ELF-1 (cell line): ENCODE data around the gene C1QTNF3.
"Not testable (repeated sequence)": the region's sequence is repeated elsewhere in the genome, so short reads cannot be mapped to it uniquely, and the experiment has no call there.

Experiments used
- DNase-seq: peaks from one replicate; pipeline ENCODE4 v3.0.0-alpha.2; 2016; ENCODE audit warnings: low read depth, low spot score

C1QTNF3 gene, protein sequence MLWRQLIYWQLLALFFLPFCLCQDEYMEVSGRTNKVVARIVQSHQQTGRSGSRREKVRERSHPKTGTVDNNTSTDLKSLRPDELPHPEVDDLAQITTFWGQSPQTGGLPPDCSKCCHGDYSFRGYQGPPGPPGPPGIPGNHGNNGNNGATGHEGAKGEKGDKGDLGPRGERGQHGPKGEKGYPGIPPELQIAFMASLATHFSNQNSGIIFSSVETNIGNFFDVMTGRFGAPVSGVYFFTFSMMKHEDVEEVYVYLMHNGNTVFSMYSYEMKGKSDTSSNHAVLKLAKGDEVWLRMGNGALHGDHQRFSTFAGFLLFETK

DNA sequence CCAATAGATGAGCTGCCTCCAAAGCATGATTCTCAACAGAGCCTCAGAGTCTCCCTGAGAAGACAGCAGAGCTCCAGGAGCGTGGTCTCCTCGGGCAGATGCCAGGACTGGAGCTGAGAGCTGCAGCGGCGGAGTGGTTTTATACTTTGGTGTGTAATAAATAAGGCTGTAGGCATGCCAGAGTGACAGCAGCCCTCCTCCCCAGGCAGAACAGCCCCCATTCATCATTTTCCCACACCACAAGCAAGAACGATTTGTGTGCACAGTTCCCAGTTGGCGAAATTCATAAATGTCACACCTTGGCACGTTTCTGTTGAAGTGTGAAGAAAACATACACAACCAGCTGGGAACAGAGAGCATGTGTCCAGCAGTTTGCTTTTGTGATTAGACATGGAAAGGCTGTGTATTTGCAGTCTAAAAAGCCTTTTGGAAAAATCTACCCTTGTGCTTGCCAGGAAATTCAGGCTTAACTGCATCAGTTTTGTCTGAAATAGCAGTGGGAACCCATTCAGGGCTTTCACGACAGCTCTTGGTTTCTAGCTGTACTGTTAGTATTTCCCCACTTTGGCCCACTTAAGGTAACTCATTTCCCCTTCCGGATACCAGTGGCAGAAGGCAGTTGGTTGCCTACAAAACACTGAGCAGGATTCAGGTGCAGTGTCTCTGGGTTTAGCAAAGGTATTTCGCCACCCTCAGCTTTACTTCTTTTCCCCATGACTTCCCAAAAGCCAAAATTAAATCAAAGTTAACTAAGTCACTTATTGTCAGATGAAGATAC lies at the start of gene C1QTNF3:
TSS of gene C1QTNF3 (minus strand) at position 115 of the 778 bp plus-strand sequence. CDS start at position 27, 88 bp downstream.
- DNase-seq, result no peak

DNA sequence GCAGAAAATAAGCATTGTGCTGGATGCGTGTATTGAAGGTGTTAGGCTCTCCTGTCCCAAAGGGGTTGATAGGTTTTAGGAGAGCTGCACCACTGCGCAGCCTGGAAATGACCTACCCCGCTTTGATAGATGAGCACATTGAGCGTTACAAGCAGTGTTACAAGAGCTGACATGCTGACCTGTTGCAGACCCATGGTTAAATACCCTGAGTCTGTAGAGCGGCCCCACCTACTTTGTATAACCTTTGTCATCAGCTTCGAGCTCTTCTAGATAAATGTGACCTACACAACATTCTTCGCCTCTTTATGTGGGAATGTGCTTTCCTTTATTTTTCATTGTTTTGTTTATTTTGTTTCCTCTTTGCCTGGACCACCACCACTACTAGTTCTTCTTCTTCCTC lies 48.0 kb upstream of the C1QTNF3 start:
- not testable (repeated sequence) for DNase-seq

DNA sequence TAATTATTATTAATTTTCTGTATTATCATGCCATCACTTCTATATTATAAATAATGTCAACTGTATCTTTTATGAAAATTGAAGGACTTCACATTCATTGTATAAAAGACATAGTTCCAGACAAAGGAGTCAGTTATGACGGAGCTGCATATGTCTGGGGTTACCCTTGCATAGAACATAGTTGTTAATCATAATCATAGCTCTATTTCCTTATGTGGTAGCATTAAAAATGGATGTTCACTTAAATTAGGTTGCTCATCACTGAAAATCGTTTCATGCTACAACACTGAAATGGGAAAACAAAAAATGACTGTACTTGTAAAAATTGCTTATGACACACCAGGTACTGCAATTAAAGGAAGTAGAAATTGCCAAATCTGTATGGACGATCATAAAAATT lies 46.8 kb upstream of the C1QTNF3 start:
- DNase-seq, result not testable (repeated sequence)

DNA sequence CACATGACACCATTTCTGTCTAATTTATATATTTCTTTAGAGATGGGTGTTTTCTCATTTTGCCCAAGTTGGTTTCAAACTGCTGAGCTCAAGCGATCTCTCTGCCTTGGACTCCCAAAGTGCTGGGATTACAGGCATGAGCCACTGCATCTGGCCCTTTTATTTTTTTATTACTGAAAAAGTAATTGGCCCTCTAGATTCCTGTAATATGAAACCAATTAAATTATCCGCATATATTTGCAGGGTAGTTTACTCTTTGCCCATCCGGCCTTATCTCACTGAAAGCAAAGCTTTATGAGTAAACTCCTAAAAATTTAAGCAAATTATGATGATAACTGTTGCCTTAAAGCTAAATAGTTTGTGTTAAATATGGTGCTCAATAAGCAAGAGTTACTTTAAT lies 44.7 kb upstream of the C1QTNF3 start:
- not testable (repeated sequence) for DNase-seq

DNA sequence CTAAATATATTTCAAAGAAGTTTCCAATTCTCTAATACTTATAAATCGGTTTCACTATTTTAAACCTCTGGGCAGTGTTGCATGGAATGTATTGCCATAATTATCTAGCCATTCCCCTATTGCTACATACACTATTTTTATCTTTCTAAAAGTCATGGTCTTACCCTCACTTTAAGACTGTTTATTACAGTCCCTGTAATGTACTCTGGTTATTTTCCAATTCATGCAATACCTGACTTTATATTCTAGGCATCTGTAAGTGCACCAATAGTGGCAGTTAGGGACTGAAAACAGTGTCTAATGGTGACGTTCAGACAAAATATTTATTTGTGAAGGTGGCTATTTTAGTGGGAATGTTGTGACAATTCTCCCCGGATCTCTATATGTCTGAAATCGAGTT lies 40.9 kb upstream of the C1QTNF3 start:
- DNase-seq, result not testable (repeated sequence)

DNA sequence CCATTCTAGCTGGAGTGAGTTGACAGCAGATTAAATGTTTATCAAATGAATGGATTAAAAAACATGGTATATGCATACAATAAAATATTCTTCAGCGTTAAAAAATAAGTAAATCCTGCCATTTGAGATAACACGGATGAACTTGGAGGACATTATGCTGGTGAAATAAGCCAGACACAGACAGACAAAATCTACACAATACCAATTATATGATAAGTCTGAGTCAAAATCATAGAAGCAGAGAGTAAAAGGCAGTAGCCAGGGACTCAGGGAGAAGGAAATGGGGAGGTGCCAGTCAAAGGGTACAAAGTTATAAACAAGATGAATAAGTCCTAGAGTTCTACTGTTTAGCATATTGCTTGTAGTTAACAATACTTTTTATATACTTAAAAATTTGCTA lies 36.5 kb upstream of the C1QTNF3 start:
- DNase-seq, result not testable (repeated sequence)

DNA sequence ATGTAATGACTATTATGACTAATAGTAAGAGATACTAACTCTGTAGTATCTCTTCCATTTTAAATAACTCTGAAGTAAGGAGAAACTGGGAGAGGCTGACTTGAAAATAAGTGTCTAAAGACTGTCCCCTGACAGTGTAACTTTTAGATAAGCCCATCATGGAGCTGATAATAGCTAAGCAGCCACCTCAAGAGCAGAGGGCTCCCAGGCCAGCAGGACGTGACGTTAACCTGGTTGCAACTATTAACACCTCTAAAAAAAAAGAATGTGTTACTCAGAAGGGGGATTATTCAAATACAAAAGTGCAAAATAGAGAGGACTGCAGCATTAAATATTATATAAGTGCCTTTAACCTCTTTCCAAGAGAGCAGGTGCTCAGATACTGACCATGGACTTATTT lies 34.6 kb upstream of the C1QTNF3 start:
- not testable (repeated sequence) for DNase-seq

DNA sequence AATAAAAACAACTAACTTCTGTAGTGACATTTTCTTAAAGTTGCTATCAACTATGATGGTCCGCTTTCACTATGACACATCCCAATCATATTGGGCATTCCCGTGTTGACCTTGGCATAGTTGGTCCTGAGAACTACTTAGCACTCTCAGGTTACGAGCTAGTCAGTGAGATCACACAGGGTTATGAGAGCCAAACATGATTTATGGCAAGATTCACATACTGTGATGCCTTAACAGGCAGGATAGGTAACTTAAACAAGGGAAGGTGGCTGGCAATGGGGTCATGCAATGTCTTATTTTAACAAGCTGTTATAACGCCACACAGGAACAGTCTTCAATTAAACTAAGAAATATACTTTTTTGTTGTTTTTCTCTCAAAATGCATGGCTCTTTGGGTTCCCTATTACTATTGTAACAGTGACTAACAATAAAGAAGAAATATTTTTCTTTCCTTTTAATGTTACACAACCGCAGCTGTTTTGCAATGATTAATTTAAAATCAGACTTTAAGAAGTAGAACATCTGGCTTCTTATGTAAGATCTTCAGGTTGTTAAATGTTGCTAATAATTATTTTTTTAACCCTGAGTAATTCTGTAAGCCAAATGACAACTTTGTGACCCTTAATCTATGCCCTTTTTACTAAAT lies 33.8 kb upstream of the C1QTNF3 start:
- not testable (repeated sequence) for DNase-seq

DNA sequence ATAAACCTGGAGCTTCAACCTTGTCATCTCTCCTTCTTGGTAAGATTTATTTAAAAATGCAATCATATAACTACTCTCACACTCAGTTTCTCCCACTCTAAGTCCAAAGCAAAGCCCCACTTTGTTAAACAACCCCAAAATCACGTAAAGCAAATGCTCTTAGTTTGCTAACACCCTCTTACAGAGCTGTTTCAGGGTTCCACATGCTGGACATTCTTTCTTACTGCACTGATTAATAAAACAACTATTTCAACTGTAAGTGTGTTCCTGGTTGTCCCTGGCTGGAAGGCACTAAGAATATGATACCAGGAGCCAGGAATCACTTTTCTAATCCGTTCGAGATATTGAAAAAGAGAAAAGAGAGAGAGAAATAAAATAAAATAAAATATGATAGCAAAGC lies 31.5 kb upstream of the C1QTNF3 start:
- DNase-seq, result not testable (repeated sequence)

DNA sequence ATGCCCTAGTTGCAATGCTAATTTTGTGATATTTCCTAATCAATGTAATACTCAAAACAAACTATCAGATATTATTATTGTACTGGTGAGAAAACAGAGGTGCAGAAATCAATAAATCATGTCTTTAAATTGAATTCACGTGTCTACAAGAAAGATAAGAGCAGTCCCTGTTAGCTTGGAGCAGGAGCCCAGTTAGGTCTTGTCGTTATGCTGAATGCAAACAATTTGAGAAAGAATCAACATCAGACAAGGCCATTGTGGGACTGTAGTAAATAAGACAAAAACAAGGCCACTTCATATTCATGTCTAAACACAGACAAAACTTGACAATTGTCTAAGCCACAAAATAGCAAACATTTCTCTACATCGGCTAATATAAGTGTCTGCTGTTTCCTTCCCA lies 31.1 kb upstream of the C1QTNF3 start:
- not testable (repeated sequence) for DNase-seq

DNA sequence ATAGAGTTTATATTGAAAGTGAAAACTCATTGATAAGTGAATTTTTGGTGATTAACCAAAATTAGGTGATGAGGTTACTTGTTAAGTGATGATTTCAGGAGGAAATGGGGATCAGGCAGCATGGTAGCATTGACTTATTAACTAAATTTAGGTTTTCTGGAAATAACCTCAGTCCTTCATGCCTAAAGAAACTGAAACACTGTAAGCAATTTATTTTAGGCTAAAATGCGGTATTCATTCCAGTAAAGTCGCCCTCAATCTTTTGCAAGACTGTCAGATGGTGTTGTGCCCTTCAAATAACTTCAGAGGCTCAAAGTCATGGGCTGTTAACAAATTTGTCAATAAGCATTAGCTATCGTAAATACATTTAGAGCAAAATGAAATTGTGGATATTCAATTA lies 27.6 kb upstream of the C1QTNF3 start:
- DNase-seq, result not testable (repeated sequence)

DNA sequence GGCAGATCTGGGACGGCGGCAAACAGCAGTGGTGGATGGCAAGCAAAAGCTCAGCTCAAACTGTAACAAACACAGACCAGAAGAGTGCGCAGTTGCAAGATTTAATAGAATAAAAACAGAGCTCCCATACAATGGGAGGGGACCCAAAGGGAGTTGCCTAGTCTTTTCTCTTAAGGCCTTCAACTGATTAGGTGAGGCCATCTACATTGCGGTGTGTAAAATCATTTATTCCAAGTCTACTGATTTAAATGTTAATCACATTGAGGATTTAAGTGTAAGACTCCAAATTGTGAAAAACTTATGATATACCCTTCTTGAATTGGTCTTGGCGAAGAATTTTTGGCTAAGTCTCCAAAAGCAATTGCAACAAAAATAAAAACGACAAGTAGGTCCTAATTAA lies 21.6 kb upstream of the C1QTNF3 start:
- no peak for DNase-seq

DNA sequence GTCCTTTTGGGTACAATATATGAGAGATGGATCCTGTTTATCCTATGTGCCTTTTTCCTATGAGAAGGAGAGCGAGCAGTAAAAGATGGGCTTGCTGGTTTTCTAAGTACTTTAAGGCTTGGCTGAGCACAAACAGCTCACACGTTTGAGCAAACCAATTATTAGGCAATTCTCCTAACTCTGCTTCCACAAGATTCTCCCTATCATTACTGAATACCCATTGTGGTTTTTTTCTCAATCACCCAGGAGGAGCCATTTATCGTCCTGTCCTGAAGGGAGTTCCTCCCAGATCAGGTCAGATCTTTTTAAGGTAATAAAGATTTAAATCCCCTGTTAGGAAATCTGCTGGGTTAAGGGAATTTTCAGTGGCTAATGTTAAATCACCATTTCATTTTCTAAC lies 19.4 kb upstream of the C1QTNF3 start:
- DNase-seq, result no peak

DNA sequence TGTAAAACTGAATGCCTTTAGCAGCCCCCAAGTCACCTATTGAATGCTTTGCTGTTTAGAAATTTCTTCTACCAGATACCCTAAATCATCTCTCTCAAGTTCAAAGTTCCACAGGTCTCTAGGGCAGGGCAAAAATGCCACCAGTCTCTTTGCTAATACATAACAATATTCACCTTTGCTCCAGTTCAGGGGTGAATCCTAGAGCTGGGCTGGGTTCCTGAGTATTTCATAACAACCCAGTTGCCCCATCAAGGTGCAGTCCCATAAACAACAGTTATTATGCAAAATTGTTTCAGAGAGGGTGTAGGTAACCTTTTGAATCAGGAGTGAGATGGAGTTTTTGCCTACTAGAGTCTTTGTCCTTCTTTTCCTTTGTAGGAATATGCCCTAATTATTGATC lies 19.0 kb upstream of the C1QTNF3 start:
- no peak for DNase-seq

DNA sequence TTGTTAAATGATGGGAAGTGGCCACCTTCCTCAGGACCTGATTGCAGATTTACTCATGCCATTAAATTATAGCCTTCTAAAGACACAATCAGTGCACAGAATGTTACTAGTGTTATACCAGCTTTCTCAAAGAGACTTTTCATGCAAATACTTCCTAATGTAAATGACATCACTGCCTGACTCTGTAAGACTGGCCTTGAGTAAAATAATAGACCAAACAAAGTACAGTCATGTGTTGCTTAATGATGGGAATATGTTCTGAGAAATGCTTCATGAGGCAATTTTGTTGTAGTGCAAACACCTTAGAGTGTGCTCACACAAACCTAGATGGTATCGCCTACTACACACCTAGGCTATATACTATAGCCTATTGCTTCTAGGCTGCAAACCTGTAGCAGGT lies 17.0 kb upstream of the C1QTNF3 start:
- DNase-seq, result no peak

DNA sequence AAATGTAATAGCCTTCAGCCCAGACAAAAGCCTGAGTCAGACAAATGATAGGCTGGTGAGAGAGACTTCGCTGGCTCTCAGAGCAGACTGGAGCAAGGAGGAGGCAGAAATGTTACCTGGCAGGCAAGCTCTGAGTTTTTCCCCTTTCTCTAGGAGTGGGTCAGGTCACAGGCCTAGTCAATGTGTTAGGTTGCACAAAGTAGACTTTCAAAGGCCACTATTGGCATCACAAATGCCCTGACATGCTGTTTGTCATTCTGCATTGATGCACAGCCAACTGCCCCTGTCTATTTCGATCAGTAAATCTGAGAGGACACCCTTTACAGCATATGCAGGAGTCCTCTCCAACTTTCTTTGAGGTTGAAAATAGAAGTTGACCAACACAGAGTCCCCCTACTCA lies 15.5 kb upstream of the C1QTNF3 start:
- DNase-seq, result no peak

DNA sequence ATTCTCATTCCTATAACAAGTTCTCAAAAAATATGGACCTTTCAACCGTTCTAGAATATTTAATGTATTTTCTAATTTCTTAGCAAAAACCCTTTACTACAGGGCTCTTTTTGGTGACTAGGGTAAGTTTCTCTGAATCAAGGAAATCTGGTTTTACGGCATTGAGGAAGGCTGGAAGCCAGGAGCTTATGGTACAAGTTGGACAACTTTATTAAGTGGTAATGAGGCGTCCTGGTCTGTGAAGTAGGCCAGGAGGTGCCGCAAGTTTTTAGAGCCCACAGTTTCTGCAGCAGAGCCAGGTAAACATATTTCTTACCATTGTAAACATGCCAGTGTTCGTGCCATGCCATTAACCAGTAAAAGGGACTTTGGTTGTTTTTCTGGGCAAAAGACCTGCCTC lies 14.6 kb upstream of the C1QTNF3 start:
- DNase-seq, result no peak

DNA sequence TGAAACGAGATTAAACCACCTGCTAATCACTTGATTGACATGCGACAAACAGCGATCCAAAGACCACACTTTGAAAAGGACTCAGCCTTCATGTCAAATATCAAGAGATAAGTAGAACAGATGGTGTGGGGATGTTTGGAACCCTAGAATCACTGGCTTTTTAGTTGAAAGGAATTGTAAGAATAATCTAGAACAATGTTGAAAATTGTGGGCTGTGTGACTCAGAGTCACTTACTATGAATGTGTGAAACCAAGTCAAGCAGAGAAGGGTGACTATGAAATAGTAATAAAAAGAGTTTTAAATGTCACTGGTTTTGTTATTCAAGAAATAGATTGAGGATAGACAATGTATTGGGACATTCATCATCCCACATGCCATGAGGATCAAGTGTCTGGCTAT lies 14.1 kb upstream of the C1QTNF3 start:
- no peak for DNase-seq

DNA sequence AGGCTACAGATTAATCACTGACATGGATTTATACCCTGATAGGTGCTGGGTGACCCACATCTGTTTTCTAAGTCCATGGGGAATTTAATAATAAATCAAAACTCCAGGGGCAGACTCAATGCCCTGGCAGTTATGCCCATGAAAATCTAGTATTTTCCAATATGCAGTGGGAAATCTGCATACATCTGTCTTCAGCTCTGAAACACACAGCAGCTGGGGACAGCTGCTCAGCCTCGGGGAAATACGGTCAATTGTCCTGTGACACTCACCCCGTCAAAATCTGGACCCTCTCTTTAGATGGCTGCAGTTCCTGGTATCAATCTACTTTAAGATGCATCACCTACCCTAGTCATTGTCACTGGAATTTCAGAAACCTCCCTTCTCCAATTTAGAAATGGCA lies 12.7 kb upstream of the C1QTNF3 start:
- DNase-seq, result no peak

DNA sequence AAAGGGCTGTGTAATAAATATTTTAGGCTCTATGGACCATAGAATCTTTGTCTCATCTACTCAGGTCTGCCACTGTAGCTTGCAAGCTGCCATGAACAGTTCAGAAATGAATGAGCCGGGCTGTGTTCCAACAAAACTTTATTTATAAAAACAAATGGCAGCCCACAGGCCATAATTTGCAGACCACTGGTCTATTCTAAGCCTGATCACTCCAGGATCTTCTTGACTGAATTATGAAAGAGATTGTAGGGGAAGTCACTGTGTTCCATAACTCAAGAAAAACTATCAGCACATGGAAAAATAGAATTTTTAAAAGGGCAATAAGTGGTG lies 11.4 kb upstream of the C1QTNF3 start:
- no peak for DNase-seq

DNA sequence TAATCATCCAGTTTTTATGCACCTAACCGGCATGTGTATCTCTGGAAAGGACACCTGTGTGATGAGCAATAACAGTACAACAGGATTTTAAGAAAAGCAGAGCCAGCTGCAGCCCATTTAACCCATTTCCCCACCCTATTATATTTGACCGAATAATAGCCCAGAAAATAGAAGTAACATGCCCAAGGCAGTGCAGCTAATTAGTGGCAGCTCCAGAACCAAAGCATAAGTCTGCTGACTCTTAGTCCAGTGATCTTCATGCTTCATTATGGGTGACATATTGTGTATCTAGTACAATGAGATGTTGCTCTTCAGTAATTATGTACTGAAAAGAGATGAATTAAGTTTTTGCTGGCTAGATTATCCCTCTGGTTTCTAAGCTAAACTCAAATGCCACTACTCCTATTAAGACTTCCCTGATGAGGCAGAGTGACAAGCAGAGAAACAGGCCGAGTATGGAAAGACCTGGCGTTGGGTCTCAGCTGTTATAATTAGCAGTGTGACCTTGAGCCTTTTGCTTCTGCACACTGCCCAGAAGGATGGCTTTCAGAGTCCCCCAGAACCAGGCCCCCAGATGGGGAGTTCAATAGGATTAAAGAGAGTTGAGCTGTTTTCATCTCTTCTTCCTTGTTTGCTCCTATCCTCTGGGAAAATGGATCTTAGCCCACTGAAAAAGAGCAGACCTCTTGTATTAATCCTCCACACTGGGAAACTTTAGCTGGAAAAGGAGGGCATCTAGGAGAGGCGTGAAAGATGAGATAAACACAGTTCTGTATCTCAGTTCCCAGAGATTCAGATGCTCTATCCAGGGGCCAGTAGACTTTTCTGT lies 10.8 kb upstream of the C1QTNF3 start:
- peak; percentile 13 for DNase-seq

DNA sequence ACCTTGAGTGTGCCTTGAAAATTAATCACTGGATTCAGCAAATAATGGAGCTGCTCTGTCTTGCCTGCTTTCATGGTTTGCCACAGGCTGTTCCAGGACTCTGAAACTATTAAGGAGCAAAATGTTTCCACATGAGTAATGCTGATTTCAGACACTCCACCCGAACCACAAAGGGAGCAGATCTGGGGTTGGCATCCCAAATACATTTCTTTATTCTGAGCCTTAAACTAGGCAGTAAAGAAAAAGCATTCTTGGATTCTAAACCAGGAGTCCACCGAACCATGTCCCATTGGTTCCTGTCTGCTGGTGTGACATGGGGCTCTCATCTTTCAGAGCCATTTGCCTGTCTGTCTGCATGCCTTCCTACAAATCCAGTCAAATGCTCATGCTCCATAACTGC lies 10.1 kb upstream of the C1QTNF3 start:
- no peak for DNase-seq
